ENCODE measurements around the gene PTRHD1.

PTRHD1 gene

DNA sequence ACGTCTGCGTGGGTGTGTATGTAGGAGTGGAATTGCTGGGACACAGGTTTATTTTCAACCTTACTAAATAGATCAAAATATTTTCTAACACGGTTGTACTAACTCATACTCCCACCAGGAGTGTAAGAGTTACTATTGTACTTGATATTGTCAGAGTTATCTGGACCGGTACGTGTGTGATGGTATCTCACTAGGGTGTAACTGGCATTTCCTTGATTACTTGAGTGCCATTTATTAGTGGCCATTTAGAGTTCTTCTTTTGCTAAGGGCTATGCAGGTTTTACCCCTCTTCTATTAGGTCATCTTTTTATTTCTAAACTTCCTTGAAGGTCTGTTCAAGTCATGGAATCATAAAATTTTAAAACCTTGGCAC, 33.6 kb upstream of the PTRHD1 start:
- Histone ChIP-seq H3K79me2 (ENCODE audit: low read length) (no peaks in the 10 kb centered on the region), H3K27me3 (replicated peaks; ENCODE audit: insufficient read depth, low read length) (no peaks in the 10 kb centered on the region), H3F3A (ENCODE audit: insufficient read depth, low read length) (peaks cover 8% of the 10 kb centered on the region), H2AFZ (ENCODE audit: low read length) (no peak overlapping the region), H3K36me3 (replicated peaks; ENCODE audit: insufficient read depth, low read length) (peaks cover 8% of the 10 kb centered on the region; the same call in 1 of the 2 replicates), H3K9me2 (replicated peaks; ENCODE audit: insufficient read depth, low read length) (no peaks in the 10 kb centered on the region), H3K4me2 (ENCODE audit: low read depth, low read length) (no peak overlapping the region), H3K27ac (ENCODE audit: low read length) (no peak overlapping the region), H3K4me3 (ENCODE audit: low read length) (no peak overlapping the region), H3K9ac (ENCODE audit: low read length) (no peak overlapping the region), H3K9me3 (replicated peaks; ENCODE audit: insufficient read depth, low read length) (no peaks in the 10 kb centered on the region), H3K4me1 (ENCODE audit: low read length) (peaks cover 10% of the 10 kb centered on the region), H4K20me1 (ENCODE audit: insufficient read depth, low read length) (no peaks in the 10 kb centered on the region)
- DNase-seq, result no peak
- no peak for TF ChIP-seq EZH2 (optimal IDR thresholded peaks at IDR 0.05; ENCODE audit: low read depth, low read length)
- TF ChIP-seq CTCF (IDR thresholded peaks at IDR 0.05; ENCODE audit: low read length), result no peak
- no peak for TF ChIP-seq EZH2phosphoT487 (IDR thresholded peaks at IDR 0.05; ENCODE audit: low read length)

GRCh38 chr2:24825883-24826772, 32.9 kb upstream of the PTRHD1 start:
- Histone ChIP-seq H3K9me2 (replicated peaks; ENCODE audit: insufficient read depth, low read length) (no peaks in the 10 kb centered on the region), H3F3A (ENCODE audit: insufficient read depth, low read length) (peaks cover 11% of the 10 kb centered on the region), H3K4me3 (ENCODE audit: low read length) (no peak overlapping the region), H3K4me1 (ENCODE audit: low read length) (peaks cover 14% of the 10 kb centered on the region), H3K79me2 (ENCODE audit: low read length) (no peaks in the 10 kb centered on the region), H3K9me3 (replicated peaks; ENCODE audit: insufficient read depth, low read length) (no peaks in the 10 kb centered on the region), H3K27me3 (replicated peaks; ENCODE audit: insufficient read depth, low read length) (no peaks in the 10 kb centered on the region), H3K27ac (ENCODE audit: low read length) (no peak overlapping the region), H3K36me3 (replicated peaks; ENCODE audit: insufficient read depth, low read length) (peaks cover 8% of the 10 kb centered on the region), H2AFZ (ENCODE audit: low read length) (no peak overlapping the region), H3K9ac (ENCODE audit: low read length) (no peak overlapping the region), H4K20me1 (ENCODE audit: insufficient read depth, low read length) (no peaks in the 10 kb centered on the region), H3K4me2 (ENCODE audit: low read depth, low read length) (no peak overlapping the region)
- no peak for TF ChIP-seq EZH2phosphoT487 (IDR thresholded peaks at IDR 0.05; ENCODE audit: low read length)
- TF ChIP-seq CTCF (IDR thresholded peaks at IDR 0.05; ENCODE audit: low read length), result no peak
- TF ChIP-seq EZH2 (optimal IDR thresholded peaks at IDR 0.05; ENCODE audit: low read depth, low read length), result no peak
- no peak for DNase-seq

DNA sequence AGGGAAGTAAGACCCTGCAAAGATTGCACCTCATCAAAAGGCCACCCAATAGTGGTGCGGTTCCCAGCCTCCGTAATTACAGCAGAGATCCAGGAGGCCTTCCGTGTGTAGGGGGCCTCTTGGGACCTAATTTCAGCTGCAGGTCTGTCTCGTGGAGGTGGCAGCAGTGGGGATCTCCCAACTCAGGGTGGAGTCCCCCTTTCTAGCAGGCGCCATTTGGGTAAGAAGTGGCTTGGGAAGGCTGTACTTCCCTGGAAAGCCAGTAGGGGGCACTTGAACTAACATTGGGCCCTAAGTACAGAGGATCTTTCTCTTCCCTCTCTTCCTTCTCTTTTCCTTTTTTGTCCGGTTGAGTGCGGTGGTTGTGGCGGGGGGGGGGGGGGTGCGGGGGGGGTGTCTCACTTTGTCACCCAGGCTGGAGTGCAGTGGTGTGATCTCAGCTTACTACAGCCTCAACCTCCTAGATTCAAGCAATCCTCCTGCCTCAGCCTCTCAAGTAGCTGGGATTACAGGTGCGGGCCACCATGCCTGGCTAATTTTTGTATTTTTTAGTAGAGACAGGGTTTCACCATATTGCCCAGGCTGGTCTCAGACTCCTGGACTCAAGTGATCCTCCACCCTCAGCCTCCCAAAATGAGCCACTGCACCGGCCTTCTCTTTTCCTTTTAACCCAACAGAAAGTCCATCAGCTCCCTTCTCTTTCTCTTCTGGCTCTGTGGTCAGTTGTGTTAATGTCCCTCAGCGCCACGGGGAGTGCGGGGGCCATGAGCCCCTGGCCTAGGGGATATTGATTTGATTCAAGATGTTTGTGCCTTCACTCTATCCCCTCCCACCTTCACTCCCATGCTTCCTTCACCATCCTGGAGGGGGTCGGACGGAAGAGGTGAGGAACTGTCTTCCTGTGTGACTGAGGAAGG, 32.0 kb upstream of the PTRHD1 start:
- Histone ChIP-seq H3K9ac (ENCODE audit: low read length) (no peak overlapping the region), H3K27ac (ENCODE audit: low read length) (no peak overlapping the region), H3K27me3 (replicated peaks; ENCODE audit: insufficient read depth, low read length) (no peaks in the 10 kb centered on the region), H3F3A (ENCODE audit: insufficient read depth, low read length) (peaks cover 11% of the 10 kb centered on the region), H3K4me3 (ENCODE audit: low read length) (no peak overlapping the region), H3K36me3 (replicated peaks; ENCODE audit: insufficient read depth, low read length) (peaks cover 8% of the 10 kb centered on the region), H3K79me2 (ENCODE audit: low read length) (no peaks in the 10 kb centered on the region), H3K9me2 (replicated peaks; ENCODE audit: insufficient read depth, low read length) (no peaks in the 10 kb centered on the region), H2AFZ (ENCODE audit: low read length) (no peak overlapping the region), H3K9me3 (replicated peaks; ENCODE audit: insufficient read depth, low read length) (no peaks in the 10 kb centered on the region), H3K4me2 (ENCODE audit: low read depth, low read length) (no peak overlapping the region), H3K4me1 (ENCODE audit: low read length) (peaks cover 14% of the 10 kb centered on the region), H4K20me1 (ENCODE audit: insufficient read depth, low read length) (no peaks in the 10 kb centered on the region)
- DNase-seq, result no peak
- TF ChIP-seq EZH2phosphoT487 (IDR thresholded peaks at IDR 0.05; ENCODE audit: low read length) (no peak), EZH2 (optimal IDR thresholded peaks at IDR 0.05; ENCODE audit: low read depth, low read length) (no peak), CTCF (IDR thresholded peaks at IDR 0.05; ENCODE audit: low read length) (peak; percentile 55)
